ENCODE data around the gene FBXW7.

Gene FBXW7

DNA sequence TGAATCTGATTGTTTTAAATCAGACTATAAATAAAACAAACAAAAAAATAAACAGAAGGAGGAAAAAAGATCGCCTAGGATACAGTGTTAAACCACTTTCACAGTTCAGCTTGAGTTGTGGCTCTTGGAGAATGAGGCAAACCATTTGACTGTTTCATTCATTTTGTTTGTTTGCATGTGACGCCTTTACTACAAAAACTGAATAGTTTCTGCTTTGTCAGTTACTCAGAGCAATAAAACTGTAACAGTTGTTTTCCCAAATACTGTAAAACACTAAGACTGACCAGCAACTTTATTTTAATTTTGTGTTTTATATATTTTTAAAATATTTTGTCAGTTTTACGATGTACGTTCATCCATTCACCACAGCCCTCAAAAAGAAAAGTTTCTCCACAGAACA, 214.5 kb downstream of the FBXW7 start:
- DNase-seq = no peak

DNA sequence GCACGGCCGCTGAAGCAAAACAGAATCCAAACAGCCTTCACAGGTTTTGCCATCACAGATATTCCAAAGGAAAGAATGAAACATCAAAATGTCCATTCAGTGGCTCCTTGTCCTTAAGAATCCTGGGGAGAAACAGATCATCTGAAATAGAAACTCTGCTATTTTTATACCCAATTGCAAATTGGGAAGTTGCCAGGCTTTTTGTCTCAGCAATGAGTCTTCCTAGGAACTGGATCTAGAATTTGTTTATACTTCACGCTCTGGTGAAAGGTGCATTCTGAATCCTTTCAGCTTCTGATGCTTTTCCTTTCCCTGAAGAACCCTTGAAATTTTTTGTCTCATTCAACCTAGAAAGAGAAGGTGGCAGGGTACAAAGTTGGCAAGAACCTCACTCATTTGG, 218.9 kb downstream of the FBXW7 start:
- no peak for DNase-seq

DNA sequence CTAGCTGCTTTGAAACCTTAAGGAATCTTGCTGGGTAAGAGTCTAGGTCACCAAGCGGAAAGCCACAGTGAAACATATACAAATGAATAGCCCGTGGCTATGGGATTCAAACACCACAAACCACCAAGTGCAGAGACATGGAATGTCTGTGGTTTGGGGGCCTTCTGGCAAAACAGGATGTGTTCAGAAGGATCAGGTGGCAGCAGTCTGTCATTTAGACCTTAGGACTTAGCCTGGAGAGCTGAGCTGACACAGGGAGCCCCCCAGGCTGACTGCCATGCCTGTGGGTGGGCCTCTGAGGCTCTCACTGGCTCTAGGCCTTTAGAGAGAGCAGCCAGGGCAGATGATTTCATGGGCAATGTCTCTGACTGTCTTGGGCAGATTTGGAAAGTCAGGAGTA, 225.6 kb downstream of the FBXW7 start:
- DNase-seq = no peak

DNA sequence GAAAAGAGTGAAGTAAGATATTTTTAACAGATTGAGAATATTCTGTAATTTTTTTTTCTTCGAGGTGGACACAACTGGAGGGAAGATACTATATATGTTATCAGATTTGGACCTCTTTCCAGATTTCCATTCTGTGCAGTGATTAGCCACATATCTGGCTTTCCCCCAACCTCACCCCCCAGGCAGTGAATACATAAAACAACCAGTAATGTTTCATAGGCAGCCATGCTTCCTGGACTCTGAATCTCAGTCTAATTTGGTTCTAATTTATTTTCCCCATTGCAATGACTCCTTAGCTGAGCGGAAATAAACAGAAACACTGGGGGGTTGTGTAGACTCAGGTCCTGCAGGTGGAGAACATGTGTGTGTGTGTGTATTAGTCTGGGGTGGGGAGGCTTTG, 226.5 kb downstream of the FBXW7 start:
- no peak for DNase-seq

DNA sequence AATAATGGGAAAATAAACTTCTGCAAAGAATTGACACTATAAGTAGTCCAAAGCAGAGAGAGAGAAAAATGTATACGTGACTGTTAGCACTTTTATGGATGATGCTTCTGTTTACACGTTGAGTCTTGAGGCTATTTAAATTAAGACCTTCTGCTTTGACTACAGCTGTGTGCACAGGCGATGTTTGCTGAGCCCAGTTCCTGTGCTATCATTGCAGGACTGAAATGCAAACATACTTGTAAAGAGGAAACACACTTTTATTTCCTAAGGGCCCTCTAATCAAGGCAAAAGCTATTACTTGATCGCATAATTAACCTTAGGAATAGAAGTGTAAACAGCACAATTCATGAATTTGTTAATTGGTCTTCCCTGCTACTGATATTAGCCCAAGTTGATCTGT, 226.9 kb downstream of the FBXW7 start:
- DNase-seq = no peak

DNA sequence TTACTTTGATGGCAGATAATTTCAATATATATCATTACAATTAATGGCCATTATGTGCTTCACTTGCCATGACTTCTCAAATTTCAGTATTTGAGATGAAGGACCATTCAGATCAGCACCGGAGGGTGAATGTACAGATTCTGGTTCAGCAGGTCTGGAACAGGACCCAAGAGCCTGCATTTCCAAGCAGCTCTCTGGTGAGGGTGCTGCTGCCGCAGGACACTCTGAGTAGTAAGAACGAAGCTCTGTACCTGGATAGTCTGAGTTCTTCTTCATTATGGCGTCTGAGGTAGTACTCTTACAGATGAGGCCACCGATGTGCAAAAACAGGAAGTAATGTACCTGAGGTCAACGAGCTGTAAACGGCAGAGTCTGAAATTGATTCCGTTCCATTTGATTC, 228.2 kb downstream of the FBXW7 start:
- no peak for DNase-seq

DNA sequence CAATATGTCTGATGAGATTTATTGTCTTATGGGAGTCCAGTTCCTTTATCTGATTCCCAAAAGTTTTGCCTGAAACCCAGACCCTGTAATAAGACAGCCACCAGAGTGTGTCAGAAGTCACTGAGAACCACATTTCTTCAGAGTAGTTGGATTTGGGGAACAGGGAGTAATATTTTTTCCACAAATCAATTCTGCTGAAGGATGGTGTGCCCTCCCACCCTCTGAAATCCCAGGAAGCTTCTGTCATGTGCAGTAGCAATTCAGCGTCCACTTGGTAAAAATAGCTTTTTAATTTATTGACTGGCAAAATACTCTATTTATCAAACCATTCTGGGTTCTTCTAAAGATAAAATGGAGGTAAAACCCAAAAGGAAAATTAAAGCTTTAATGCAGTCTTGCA, 229.4 kb downstream of the FBXW7 start:
- no peak for DNase-seq

DNA sequence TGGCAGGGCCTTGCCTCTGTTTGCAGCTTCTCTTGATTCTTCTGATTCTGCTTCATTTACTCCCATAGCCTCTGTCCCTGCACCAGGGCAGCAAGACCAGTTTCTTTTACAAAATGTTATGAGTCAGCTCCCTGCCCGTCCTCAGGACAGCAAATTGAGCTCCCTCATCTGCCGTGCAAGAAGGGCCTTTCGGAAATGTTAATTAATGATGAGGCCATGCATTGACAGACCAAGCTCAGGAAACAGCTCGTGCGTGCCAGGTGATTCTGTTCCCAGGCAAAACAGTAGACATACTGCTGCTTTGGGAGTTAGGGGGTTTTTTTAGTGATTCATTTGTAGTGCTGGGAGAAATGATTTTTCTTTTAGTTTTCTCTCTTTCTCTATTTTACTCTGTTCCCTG, 231.7 kb downstream of the FBXW7 start:
- no peak for DNase-seq

DNA sequence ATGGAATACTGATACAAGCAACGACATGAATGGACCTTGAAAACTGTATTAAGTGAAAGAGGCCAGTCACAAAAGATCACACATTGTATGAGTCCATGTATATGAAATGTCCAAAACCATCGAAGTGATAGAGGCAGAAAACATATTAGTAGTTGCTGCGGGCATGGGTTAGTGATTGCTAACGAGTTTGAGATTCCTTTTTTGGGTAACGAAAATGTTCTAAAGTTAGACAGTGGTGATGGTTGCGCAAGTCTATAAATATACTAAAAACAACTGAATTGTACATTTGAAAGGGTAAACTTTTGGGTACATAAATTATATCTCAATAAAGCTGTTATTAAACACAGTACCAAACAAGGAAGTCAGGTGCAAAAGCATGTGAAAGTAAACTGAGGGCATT, 234.5 kb downstream of the FBXW7 start:
- DNase-seq = no peak

DNA sequence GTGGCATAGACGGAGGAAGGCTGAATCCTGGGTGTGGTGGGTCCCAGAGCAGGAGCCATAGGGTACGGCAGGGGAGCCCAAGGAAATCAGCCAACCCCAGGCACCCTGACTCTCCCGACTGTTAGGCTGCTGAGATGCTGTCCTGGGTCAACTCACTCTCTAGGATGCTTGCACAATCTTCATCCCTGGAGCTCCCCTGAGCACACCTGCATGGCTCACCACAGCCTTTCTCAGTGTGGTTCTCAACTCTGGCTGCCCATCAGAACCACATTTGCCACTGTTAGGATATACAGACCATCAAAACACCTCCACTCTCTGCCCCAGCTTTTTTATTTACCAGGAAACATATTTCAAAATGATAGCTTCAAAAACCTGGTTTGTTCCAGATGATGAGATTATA, 236.3 kb downstream of the FBXW7 start:
- DNase-seq = no peak

DNA sequence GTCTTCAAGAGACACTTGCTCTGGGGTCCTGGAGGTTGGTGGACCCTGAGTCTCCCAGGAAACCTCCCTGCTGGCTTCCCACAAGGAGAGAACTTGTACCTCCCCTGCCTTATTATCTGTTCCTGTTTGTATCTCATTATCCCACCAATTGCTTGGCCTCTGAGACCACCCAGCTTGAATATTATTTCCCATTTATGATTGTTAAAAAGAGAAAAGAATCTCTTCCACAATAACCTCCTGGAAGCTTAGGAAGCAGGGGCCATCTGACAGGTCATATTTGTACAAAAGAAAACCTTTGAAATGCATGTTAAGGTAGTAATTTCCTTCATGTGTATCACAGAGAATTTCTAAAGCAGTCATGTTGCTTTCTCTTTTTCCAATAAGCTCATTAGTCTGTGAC, 239.5 kb downstream of the FBXW7 start:
- no peak for DNase-seq

DNA sequence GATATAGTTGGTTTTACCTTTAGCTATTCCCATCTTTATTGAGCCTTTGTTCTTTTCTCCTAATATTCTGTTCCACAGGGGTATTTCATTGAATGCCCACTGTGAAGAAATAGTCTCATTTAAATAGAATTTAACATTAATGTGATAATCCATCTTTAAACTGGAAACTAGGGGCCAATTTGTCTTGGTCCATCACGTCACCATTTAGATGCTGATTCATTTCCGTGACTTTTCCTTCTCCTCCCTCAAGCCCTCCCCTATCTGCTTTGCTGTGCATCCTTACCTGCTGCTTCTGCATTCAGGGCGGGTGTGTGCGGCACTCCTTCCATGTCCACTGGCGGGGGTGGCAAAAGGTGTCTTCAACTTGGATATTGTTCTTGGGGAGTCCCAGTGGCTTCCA, 241.1 kb downstream of the FBXW7 start:
- DNase-seq = no peak

DNA sequence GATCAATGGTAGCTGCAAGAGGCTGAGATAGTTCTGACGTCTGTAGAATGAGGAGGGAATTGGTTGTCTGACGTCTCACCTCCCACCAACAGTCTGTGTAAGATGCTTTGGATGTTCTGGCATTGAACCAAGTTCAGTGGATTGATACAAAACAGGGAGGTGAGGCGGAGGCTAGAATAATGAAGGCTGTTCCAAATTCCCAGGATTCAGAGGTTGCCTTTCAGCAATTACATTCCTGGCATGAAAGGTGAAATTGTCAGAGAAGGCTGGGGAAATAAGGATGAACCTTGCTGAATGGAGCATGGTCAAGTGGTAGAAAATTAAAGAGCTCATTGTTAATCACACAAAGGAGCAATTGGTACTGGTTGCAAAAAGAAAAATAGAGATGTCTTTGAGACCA, 241.6 kb downstream of the FBXW7 start:
- no peak for DNase-seq

DNA sequence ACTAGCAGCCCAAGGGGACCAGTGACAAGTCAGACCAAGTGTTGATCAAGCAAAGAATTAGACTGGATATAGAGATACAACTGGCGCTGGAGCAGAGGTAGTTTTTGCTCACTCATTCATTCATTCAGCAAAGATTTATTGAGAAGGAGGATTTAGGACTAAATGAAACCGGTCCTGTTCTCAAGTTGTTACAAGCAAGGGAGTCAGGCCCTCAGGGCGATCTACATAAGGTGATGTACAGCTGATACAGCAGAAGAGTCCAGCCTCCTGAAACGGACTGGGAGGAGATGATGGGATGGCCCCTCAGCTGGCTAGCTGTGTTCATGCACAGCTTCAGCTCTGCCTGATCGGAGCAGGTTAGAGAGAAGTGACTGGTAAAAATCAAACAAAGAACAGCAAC, 242.4 kb downstream of the FBXW7 start:
- no peak for DNase-seq

DNA sequence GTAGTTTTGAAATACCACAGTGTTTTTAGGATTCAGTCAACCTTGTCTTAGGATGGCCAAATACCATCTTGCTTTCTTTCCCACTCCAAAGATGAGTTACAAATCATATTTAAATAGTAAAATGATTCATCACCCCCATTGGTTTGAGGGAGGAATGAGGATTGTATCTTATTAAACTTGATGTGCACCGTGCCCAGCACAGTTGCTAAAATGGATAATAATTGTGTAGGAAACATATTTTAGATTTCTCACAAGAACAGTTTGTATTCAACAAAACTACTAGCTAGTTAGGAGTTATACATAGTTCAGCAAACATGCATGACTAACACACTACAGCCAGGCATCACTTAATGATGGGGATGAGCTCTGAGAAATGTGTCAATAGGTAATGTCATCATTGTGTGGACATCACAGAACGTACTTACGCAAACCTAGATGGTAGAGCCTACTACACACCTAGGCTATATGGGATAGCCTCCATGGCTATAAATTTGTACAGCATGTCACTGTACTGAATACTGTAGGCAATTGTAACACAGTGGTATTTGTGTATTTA, 245.4 kb downstream of the FBXW7 start:
- no peak for DNase-seq

DNA sequence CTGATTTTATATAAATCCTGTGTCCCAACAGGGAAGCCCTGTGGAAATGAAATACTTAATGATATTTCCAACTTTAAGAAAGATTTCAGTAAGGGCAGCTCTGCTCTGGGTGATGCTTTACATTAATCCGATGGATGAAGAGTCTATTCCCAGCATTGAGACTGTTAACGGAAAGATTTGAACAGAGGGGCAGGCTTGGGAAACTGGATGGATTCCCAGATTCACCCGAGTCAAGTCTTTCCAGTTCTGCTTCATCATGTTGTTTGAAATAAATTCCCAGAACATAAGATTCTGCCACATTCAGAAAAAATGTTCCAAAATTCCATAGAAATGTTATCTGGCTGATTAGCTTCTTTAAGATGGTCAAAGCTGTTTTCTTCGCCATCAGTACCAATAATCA, 246.0 kb downstream of the FBXW7 start:
- DNase-seq = no peak

DNA sequence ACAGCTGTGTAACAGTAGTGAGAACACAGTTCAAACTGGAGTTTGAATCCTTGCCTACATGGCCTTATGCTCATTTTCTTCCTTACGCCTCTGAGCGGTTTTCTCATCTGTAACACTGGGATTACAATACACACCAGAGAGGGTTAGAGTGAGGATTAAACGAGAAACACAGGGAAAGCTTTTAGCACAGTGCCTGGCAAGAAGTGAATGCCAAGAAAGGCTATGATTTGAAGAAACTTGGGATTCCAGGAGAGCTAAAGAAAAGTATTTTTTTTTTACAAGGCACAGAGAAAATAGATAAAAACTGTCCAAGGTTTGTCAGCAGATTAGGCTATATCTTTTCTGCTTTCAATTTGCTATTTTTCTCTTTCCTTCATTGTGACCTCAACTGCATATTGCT, 246.4 kb downstream of the FBXW7 start:
- DNase-seq = no peak

DNA sequence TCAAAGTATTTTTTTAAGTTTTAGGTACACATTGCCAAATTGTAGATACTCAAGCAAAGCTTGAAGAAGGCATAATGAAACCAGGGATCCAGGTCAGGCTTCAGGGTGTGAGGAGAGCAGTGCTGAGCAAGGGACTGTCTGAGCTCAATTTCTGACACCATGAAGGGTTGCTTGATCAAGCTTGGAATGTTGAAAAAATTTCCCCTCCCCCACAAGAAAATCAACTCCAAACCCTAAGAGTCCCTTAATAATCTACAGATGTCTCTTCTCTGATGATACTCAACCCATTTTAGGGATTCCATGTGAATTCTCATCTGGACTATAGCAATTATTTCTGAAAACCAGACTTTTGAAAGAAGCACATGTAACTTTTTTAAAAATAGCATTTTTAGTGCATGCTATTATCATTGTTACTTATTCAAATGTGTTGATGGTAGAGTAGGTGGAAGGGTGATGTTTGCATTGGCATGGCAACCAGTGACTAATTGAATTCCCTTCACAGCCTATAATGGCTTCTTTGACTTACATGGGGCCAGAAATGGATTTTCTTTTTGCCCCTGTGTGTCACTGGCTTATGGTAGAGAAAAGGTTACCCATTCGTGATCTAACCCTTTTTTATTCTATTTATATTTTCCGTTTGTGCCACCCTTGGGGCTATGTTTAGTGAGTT, 252.0 kb downstream of the FBXW7 start:
- no peak for DNase-seq

DNA sequence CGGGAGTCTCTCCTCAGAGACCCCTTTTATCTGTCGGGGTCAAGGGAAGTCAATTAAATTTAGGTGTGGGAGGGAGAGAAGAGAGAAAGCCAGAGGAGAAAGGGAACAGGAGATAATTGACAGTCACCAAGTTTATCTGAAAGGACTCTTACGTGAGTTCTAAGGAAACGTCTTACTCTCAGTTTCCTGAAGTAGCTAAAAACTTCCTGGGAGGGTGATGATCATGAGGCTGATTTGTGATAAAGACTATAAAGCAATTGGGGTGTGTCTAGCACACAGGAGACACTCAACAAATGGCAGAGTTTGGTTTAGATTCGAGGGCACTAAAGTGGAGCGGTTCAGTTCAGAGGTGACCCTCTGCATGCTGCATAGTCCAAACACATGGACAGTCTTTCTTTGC, 254.1 kb downstream of the FBXW7 start:
- no peak for DNase-seq

DNA sequence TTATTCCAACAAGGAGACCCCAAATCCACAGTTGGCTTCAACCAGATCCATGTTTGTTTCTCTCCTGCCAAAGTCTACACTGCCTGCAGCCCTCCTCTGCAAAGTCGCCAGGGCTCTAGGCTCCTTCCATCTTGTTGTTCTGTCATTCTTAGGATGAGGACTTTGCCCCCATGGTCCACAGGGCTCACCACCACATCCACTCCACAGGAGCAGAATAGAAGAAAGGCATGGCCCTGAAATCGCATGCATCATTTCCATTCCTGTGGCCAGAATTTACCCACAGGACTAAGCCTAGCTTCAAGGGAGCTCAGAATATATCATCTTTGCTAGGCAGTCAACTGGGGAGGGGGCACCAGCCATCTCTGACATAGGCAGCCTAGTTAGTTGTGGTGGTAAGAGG, 254.7 kb downstream of the FBXW7 start:
- no peak for DNase-seq

DNA sequence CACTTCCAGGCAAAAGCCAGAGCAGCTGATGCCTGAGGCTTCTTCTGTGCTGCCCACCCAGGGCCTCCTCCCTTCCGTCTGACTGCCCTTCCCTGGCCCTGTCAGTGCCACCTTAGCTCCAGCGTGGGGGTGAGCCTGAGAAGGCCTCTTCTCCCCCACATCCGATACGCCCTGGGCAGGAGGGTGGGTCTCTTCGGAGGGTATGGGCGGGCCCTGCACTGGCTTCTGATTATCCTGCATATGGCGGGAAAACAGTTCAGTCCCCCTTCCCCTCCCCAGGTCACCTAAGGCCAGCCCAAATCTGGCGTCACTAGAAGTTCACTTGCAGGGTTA, 256.7 kb downstream of the FBXW7 start:
- no peak for DNase-seq

DNA sequence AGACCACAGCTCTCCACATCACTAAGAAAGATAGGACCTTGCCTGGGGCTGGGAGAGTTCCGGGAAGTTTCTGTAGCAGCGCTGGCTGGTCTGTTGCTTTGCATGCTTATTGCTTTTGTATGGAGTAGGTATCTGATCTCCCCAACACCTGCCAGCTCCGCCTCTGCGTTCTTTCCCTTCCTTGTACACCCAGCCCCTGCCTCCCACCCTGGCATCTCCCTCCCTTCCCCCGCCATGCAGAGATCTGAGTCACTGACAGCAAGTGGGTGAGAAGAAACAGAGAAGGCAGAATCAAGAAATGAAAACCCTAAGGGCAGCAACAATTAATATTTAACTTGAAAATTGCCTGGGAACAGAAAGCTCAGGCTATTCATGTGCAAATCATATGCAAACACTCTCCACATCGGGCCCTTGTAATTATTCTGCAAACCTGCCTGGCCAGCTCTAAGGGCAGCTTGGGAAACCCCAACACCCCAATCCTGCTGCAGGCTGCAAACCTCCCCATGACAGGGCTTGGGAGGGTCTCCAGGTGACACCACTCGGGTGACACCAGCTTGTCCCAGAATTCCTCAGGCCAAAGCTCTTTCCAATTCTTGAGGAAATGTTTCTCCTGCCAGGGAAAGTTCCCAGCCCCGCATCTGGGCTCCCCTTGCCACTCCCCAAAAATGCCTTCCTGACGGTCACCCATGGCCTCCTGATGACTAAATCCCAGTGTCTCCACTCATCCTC, 257.2 kb downstream of the FBXW7 start:
- no peak for DNase-seq

DNA sequence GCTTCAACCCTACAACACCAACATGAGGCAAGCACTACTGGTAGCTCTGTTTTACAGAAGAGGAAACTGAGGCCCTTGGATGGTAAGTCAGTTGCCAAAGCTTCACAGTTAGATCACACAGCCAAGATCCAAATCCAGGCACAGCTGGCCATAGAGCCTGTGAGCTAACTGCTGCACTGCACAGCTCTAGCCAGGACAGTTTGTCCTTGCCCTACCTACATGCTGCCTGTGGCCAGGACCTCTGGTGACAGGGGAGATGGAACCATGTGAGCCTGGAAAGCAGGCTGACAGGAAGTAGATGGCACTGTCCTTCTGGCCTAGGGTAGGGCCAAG, 257.8 kb downstream of the FBXW7 start:
- no peak for DNase-seq

DNA sequence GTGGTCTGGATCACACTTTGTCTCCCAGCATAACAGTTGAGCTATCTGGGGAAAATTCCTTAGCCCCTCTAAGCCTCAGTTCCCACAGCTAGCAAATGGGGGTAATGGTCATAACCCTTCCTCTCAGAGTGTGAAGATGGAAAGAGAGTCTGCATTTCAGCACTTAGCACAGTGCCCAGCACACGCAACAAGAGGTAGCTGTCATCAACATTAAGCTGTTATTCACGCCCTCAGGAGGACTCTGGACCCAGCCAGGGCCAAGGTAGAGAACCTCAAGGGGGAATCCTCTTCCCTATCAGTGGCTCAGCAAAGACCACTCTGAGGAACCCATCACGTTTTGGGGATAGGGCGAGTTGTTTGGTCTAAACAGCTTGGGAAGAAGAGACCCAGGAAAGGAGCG, 258.6 kb downstream of the FBXW7 start:
- DNase-seq = no peak

DNA sequence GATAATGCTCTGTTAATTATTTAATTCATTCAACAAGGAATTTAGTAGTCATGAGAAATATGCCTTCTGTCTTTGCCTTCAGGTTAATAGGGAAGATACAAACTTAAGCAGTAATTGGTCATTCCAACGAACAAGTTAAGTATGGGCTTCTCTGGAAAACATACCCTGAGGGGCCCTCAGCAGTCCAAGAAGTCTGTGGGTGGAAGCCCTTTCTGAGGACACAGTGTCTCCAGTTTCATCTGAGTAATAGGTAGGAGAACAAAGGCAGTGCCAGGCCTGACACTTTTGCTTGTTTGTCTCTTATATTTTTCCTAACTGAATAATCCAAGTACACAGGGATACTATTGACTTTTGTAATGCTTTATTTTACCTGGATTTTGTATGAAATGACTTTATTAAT, 262.5 kb downstream of the FBXW7 start:
- no peak for DNase-seq

All from OCI-M1 (cell line).